ENCODE measurements around the gene CHPT1.
"Not testable (repeated sequence)": the region's sequence is repeated elsewhere in the genome, so short reads cannot be mapped to it uniquely, and the experiment has no call there.

- TF ChIP-seq CTCF (IDR thresholded peaks at IDR 0.05; ENCODE audit: borderline replicate concordance, extremely low read depth, low read length, poor library complexity, severe bottlenecking); EZH2 (IDR thresholded peaks at IDR 0.05; ENCODE audit: borderline replicate concordance, low read depth, low read length, severe bottlenecking): not testable (repeated sequence)
Measured at GRCh38 chr12:101681627-101682026, 15.8 kb upstream of the CHPT1 start.

Measured in DND-41 (cell line).